ENCODE data around the gene MAGEA8. TPM values are rescaled to one million over a fixed set of nuclear protein-coding genes. Genes with fewer than 3 reads are reported as not detected.
A peak's percentile ranks its signal among the peaks of the same experiment; 100 is the strongest.

Gene MAGEA8
- total and polyA plus RNA-seq, 9 of the 15 experiments (the other 6 are each of a cell fraction or from before 2014, with no cell fraction given) = 0.49 to 4.6 (median 1.9) TPM

DNA sequence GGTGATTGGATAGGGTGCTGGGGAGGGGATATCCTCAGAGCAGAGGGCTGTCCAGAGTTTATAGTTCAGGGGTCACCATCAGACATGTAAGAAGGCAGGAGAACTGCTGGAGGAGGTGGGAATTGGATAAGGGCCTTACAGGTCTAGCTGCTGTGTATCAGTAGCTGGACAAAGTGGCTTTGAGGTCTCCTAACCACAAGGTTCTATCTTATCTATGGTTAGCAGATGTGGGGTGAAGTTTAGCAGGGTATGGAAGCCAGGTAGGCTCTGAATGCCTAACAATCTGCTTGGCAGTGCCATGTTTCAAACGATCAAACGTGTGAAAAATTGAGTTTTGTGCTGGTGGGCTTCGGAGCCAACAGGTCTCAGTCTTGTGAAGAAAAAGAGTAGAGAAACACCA lies 32.1 kb upstream of the MAGEA8 start (continued):
- TF ChIP-seq SMARCE1 (IDR thresholded peaks at IDR 0.05) (0 out of 2 replicates have a peak, but pooled peaks have one; percentile 64), POU5F1 (IDR thresholded peaks at IDR 0.05; ENCODE audit: borderline replicate concordance, low read depth, low read length, partially characterized antibody) (no peak), TBP (optimal IDR thresholded peaks at IDR 0.05; ENCODE audit: low read depth, low read length) (no peak), RBM34 (IDR thresholded peaks at IDR 0.05; ENCODE audit: borderline replicate concordance, insufficient read depth, low read length) (no peak), KDM4B (IDR thresholded peaks at IDR 0.05; ENCODE audit: borderline replicate concordance in 2 of 2, low read depth in 1 of 2) (no peak), SIRT6 (IDR thresholded peaks at IDR 0.05; ENCODE audit: low read depth, low read length) (no peak), ZNF695 (CRISPR knock-in tag; IDR thresholded peaks at IDR 0.05) (no peak), ZNF311 (CRISPR knock-in tag; IDR thresholded peaks at IDR 0.05) (no peak), YY1 (IDR thresholded peaks at IDR 0.05; ENCODE audit: borderline replicate concordance in 1 of 3, control insufficient read depth in 1 of 3, extremely low read depth in 1 of 3, insufficient read depth in 3 of 3, insufficient read length in 1 of 3, insufficient replicate concordance in 2 of 3, low read depth in 1 of 3, low read length in 2 of 3) (no peak), TAF7 (tag; IDR thresholded peaks at IDR 0.05) (no peak), TAL1 (IDR thresholded peaks at IDR 0.05) (peak; percentile 91), HNRNPLL (IDR thresholded peaks at IDR 0.05; ENCODE audit: low read depth, low read length, poor library complexity, severe bottlenecking) (no peak), CHCHD3 (CRISPR knock-in tag; IDR thresholded peaks at IDR 0.05) (no peak), GATA2 (CRISPR knock-in tag; IDR thresholded peaks at IDR 0.05) (peak; percentile 40; the same call in 1 of the 2 replicates), MTA2 (IDR thresholded peaks at IDR 0.05; ENCODE audit: low read depth) (peak; percentile 79), CREB1 (IDR thresholded peaks at IDR 0.05) (peak; percentile 43; the same call in 1 of the 2 replicates), CREB1 (CRISPR knock-in tag; IDR thresholded peaks at IDR 0.05) (no peak), PHB (CRISPR knock-in tag; IDR thresholded peaks at IDR 0.05) (no peak), SMARCA4 (IDR thresholded peaks at IDR 0.05) (peak; percentile 75), ZNF175 (CRISPR knock-in tag; IDR thresholded peaks at IDR 0.05; ENCODE audit: low read depth) (no peak)
- TF ChIP-seq, protein P1, sequence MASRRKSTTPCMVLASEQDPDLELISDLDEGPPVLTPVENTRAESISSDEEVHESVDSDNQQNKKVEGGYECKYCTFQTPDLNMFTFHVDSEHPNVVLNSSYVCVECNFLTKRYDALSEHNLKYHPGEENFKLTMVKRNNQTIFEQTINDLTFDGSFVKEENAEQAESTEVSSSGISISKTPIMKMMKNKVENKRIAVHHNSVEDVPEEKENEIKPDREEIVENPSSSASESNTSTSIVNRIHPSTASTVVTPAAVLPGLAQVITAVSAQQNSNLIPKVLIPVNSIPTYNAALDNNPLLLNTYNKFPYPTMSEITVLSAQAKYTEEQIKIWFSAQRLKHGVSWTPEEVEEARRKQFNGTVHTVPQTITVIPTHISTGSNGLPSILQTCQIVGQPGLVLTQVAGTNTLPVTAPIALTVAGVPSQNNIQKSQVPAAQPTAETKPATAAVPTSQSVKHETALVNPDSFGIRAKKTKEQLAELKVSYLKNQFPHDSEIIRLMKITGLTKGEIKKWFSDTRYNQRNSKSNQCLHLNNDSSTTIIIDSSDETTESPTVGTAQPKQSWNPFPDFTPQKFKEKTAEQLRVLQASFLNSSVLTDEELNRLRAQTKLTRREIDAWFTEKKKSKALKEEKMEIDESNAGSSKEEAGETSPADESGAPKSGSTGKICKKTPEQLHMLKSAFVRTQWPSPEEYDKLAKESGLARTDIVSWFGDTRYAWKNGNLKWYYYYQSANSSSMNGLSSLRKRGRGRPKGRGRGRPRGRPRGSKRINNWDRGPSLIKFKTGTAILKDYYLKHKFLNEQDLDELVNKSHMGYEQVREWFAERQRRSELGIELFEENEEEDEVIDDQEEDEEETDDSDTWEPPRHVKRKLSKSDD (conservative IDR thresholded peaks at IDR 0.05; ENCODE audit: low read length) = no peak
- TF ChIP-seq, protein P2, sequence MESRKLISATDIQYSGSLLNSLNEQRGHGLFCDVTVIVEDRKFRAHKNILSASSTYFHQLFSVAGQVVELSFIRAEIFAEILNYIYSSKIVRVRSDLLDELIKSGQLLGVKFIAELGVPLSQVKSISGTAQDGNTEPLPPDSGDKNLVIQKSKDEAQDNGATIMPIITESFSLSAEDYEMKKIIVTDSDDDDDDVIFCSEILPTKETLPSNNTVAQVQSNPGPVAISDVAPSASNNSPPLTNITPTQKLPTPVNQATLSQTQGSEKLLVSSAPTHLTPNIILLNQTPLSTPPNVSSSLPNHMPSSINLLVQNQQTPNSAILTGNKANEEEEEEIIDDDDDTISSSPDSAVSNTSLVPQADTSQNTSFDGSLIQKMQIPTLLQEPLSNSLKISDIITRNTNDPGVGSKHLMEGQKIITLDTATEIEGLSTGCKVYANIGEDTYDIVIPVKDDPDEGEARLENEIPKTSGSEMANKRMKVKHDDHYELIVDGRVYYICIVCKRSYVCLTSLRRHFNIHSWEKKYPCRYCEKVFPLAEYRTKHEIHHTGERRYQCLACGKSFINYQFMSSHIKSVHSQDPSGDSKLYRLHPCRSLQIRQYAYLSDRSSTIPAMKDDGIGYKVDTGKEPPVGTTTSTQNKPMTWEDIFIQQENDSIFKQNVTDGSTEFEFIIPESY (CRISPR knock-in tag; IDR thresholded peaks at IDR 0.05) = no peak
- TF ChIP-seq, protein P3, sequence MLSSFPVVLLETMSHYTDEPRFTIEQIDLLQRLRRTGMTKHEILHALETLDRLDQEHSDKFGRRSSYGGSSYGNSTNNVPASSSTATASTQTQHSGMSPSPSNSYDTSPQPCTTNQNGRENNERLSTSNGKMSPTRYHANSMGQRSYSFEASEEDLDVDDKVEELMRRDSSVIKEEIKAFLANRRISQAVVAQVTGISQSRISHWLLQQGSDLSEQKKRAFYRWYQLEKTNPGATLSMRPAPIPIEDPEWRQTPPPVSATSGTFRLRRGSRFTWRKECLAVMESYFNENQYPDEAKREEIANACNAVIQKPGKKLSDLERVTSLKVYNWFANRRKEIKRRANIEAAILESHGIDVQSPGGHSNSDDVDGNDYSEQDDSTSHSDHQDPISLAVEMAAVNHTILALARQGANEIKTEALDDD (IDR thresholded peaks at IDR 0.05) = no peak

Data from K562 (cell line).